ENCODE results near the gene GNB1.
"Not testable (repeated sequence)": the region's sequence is repeated elsewhere in the genome, so short reads cannot be mapped to it uniquely, and the experiment has no call there.

The GNB1 gene

GRCh38 chr1:1861761-1862310 is 29.1 kb downstream of the GNB1 start:
- DNase-seq (ENCODE audit: low read depth in 1 of 2, low spot score in 1 of 2) = not testable (repeated sequence)

GRCh38 chr1:1861339-1861730 is 29.6 kb downstream of the GNB1 start:
- no peak for DNase-seq (ENCODE audit: low read depth in 1 of 2, low spot score in 1 of 2)

GRCh38 chr1:1859970-1860697 is 30.8 kb downstream of the GNB1 start:
- not testable (repeated sequence) for DNase-seq (ENCODE audit: low read depth in 1 of 2, low spot score in 1 of 2)

- no peak for DNase-seq (ENCODE audit: low read depth in 1 of 2, low spot score in 1 of 2)
Observed at GRCh38 chr1:1858382-1859086, 32.4 kb downstream of the GNB1 start.

- no peak for DNase-seq (ENCODE audit: low read depth in 1 of 2, low spot score in 1 of 2)
Observed at GRCh38 chr1:1857096-1857703, 33.7 kb downstream of the GNB1 start.

GRCh38 chr1:1856161-1856560 is 34.7 kb downstream of the GNB1 start:
- DNase-seq (ENCODE audit: low read depth in 1 of 2, low spot score in 1 of 2) = not testable (repeated sequence)

GRCh38 chr1:1853593-1854257 is 37.2 kb downstream of the GNB1 start:
- DNase-seq (ENCODE audit: low read depth in 1 of 2, low spot score in 1 of 2) = no peak

GRCh38 chr1:1852619-1853414 is 38.1 kb downstream of the GNB1 start:
- DNase-seq (ENCODE audit: low read depth in 1 of 2, low spot score in 1 of 2) = no peak

- no peak for DNase-seq (ENCODE audit: low read depth in 1 of 2, low spot score in 1 of 2)
Observed at GRCh38 chr1:1847890-1848289, 43.0 kb downstream of the GNB1 start.

GRCh38 chr1:1847061-1847850 is 43.6 kb downstream of the GNB1 start:
- no peak for DNase-seq (ENCODE audit: low read depth in 1 of 2, low spot score in 1 of 2)

- DNase-seq (ENCODE audit: low read depth in 1 of 2, low spot score in 1 of 2) = no peak
Observed at GRCh38 chr1:1846386-1846918, 44.4 kb downstream of the GNB1 start.

GRCh38 chr1:1842360-1843146 is 48.3 kb downstream of the GNB1 start:
- DNase-seq (ENCODE audit: low read depth in 1 of 2, low spot score in 1 of 2) = no peak

- no peak for DNase-seq (ENCODE audit: low read depth in 1 of 2, low spot score in 1 of 2)
Observed at GRCh38 chr1:1841575-1841995, 49.3 kb downstream of the GNB1 start.

- DNase-seq (ENCODE audit: low read depth in 1 of 2, low spot score in 1 of 2) = no peak
Observed at GRCh38 chr1:1839311-1839965, 51.4 kb downstream of the GNB1 start.

GRCh38 chr1:1836119-1836518 is 54.8 kb downstream of the GNB1 start:
- DNase-seq (ENCODE audit: low read depth in 1 of 2, low spot score in 1 of 2) = no peak

GRCh38 chr1:1835546-1835945 is 55.3 kb downstream of the GNB1 start:
- no peak for DNase-seq (ENCODE audit: low read depth in 1 of 2, low spot score in 1 of 2)

- no peak for DNase-seq (ENCODE audit: low read depth in 1 of 2, low spot score in 1 of 2)
Observed at GRCh38 chr1:1833916-1834325, 57.0 kb downstream of the GNB1 start.

- no peak for DNase-seq (ENCODE audit: low read depth in 1 of 2, low spot score in 1 of 2)
Observed at GRCh38 chr1:1833456-1833855, 57.4 kb downstream of the GNB1 start.
